NCI-H446 (cell line): ENCODE results near the gene TINAGL1.
A peak's percentile ranks its signal among the peaks of the same experiment; 100 is the strongest.
"Not testable (repeated sequence)": the region's sequence is repeated elsewhere in the genome, so short reads cannot be mapped to it uniquely, and the experiment has no call there.

ENCODE experiments used
- DNase-seq, 2 experiments: peaks; one replicate each; lab custom pipeline; 2025; lab: John Stamatoyannopoulos, UW

The TINAGL1 gene

GRCh38 chr1:31583995-31584868 is 7.9 kb downstream of the TINAGL1 start:
- DNase-seq, result no peak

- DNase-seq, result no peak
Measured at GRCh38 chr1:31584869-31585735, 8.8 kb downstream of the TINAGL1 start.

GRCh38 chr1:31585736-31586365 is 9.5 kb downstream of the TINAGL1 start:
- DNase-seq, result no peak

GRCh38 chr1:31586376-31587327 is 10.3 kb downstream of the TINAGL1 start:
- DNase-seq, result no peak

- DNase-seq, result not testable (repeated sequence)
Measured at GRCh38 chr1:31587328-31587699, 11.0 kb downstream of the TINAGL1 start.

- DNase-seq, result peak in 1 of 2 experiments; percentile 54
Measured at GRCh38 chr1:31587720-31588423, 11.6 kb downstream of the TINAGL1 start.

GRCh38 chr1:31588751-31589515 is 12.6 kb downstream of the TINAGL1 start:
- no peak for DNase-seq

GRCh38 chr1:31591425-31592093 is 15.2 kb downstream of the TINAGL1 start:
- DNase-seq, result peak in 1 of 2 experiments; percentile 56

GRCh38 chr1:31592132-31592531 is 15.8 kb downstream of the TINAGL1 start:
- DNase-seq, result no peak

GRCh38 chr1:31593136-31593665 is 16.9 kb downstream of the TINAGL1 start:
- no peak for DNase-seq

GRCh38 chr1:31593770-31594632 is 17.7 kb downstream of the TINAGL1 start:
- peak; percentile 55 to 60 for DNase-seq

GRCh38 chr1:31595836-31596736 is 19.8 kb downstream of the TINAGL1 start:
- DNase-seq, result no peak

- DNase-seq, result no peak
Measured at GRCh38 chr1:31596737-31597097, 20.4 kb downstream of the TINAGL1 start.

- DNase-seq, result no peak
Measured at GRCh38 chr1:31598980-31599379, 22.7 kb downstream of the TINAGL1 start.

- no peak for DNase-seq
Measured at GRCh38 chr1:31600641-31601040, 24.3 kb downstream of the TINAGL1 start.

- no peak for DNase-seq
Measured at GRCh38 chr1:31602081-31602480, 25.8 kb downstream of the TINAGL1 start.

- no peak for DNase-seq
Measured at GRCh38 chr1:31605908-31606427, 29.7 kb downstream of the TINAGL1 start.
